H1 (cell line): Measurements from ENCODE around the gene TUBGCP6. TPM values are rescaled to one million over a fixed set of nuclear protein-coding genes. Genes with fewer than 3 reads are reported as not detected.

ENCODE experiments used
- CTCF ChIA-PET: fragments of 300-600 bp; sonication (Branson Sonifier 250); formaldehyde crosslinking; loops from one replicate; lab custom pipeline; 2021; ENCODE audit not compliant: partially characterized antibody; lab: Charles Lee
- POLR2A ChIA-PET: fragments of 300-600 bp; sonication (Branson Sonifier 250); formaldehyde crosslinking; loops from one replicate; lab custom pipeline; 2021; ENCODE audit warnings: inconsistent platforms; ENCODE audit not compliant: partially characterized antibody; lab: Charles Lee
- DNase-seq, 2 experiments: peaks; one replicate each; pipeline versions ENCODE4 v3.0.0 to v3.0.0-alpha.2; 2010 to 2022; ENCODE audit warnings: low spot score in 2 of 2, low read depth in 1 of 2, mixed read lengths in 1 of 2
- FAIRE-seq: peaks from 2 replicates; lab custom pipeline; 2011; peaks lifted over from hg19 to GRCh38; lab: Jason Lieb, UNC
- H2AFZ ChIP-seq: 2 replicates; pipeline ENCODE4 v1.8.1; 2012; ENCODE audit warnings: low read length, inconsistent platforms
- H2AK5ac ChIP-seq: 2 replicates; pipeline ENCODE4 v1.6.1; 2013; ENCODE audit warnings: low read depth, low read length
- H2BK120ac ChIP-seq: replicated peaks from 2 replicates; pipeline ENCODE3; 2013; ENCODE audit warnings: low read depth, low read length, inconsistent platforms
- H2BK12ac ChIP-seq: 2 replicates; pipeline ENCODE4 v1.6.1; 2013; ENCODE audit warnings: low read depth, low read length
- H2BK15ac ChIP-seq: 2 replicates; pipeline ENCODE4 v1.6.1; 2013; ENCODE audit warnings: low read length
- H2BK20ac ChIP-seq: 2 replicates; pipeline ENCODE4 v1.6.1; 2013; ENCODE audit warnings: low read length
- H2BK5ac ChIP-seq: 2 replicates; pipeline ENCODE4 v1.6.1; 2013; ENCODE audit warnings: low read depth, low read length
- H3K14ac ChIP-seq: 2 replicates; pipeline ENCODE4 v1.6.1; 2013; ENCODE audit warnings: inconsistent platforms; ENCODE audit not compliant: insufficient read length
- H3K18ac ChIP-seq: 2 replicates; pipeline ENCODE4 v1.6.1; 2013; ENCODE audit warnings: low read length; ENCODE audit errors: extremely low read depth
- H3K23ac ChIP-seq: 2 replicates; pipeline ENCODE4 v1.6.1; 2013; ENCODE audit warnings: inconsistent platforms; ENCODE audit not compliant: insufficient read length
- H3K23me2 ChIP-seq: 2 replicates; pipeline ENCODE4 v1.6.1; 2013; ENCODE audit warnings: low read depth, low read length
- H3K27ac ChIP-seq: 2 replicates; pipeline ENCODE4 v1.6.1; 2011; ENCODE audit warnings: low read depth, low read length, inconsistent platforms
- H3K27me3 ChIP-seq, 4 experiments: replicated peaks in 1 of 4; 1 replicate in 1 of 4; 2 replicates in 3 of 4; pipeline versions ENCODE4 v1.6.1 to v1.8.1; 2011 to 2013; ENCODE audit warnings: low read length in 3 of 4, mild to moderate bottlenecking in 3 of 4, inconsistent platforms in 2 of 4, mixed read lengths in 2 of 4, moderate library complexity in 1 of 4; ENCODE audit not compliant: control insufficient read depth in 3 of 4, insufficient read depth in 3 of 4; ENCODE audit errors: extremely low read depth in 1 of 4
- H3K36me3 ChIP-seq, 4 experiments: 2 replicates each; pipeline versions ENCODE4 v1.6.1 to v1.8.1; 2011 to 2013; ENCODE audit warnings: mild to moderate bottlenecking in 4 of 4, low read length in 3 of 4, moderate library complexity in 2 of 4, control low read depth in 1 of 4, inconsistent platforms in 1 of 4; ENCODE audit not compliant: insufficient read depth in 4 of 4, control insufficient read depth in 2 of 4
- H3K4ac ChIP-seq: replicated peaks from 2 replicates; pipeline ENCODE3; 2013; ENCODE audit warnings: low read length, low read depth, mixed read lengths, inconsistent platforms; ENCODE audit not compliant: insufficient read length
- H3K4me1 ChIP-seq, 4 experiments: replicated peaks in 1 of 4; 1 replicate in 1 of 4; 2 replicates in 3 of 4; pipeline versions ENCODE4 v1.6.1 to v1.8.1; 2011 to 2013; ENCODE audit warnings: low read length in 3 of 4, inconsistent platforms in 2 of 4, mixed read lengths in 1 of 4; ENCODE audit not compliant: insufficient read depth in 4 of 4, control insufficient read depth in 3 of 4
- H3K4me2 ChIP-seq, 2 experiments: 2 replicates each; pipeline versions ENCODE4 v1.6.1 to v1.8.1; 2011 to 2013; ENCODE audit warnings: low read depth in 2 of 2, low read length in 2 of 2, control low read depth in 1 of 2, inconsistent platforms in 1 of 2, mild to moderate bottlenecking in 1 of 2; ENCODE audit not compliant: insufficient read depth in 1 of 2
- H3K4me3 ChIP-seq, 4 experiments: fragments of 200-600, 300-600 bp in 1 of 4; sonication (generic), shearing (Covaris generic), sonication (Bioruptor Twin) in 1 of 4; 2 replicates each; pipeline versions ENCODE4 v1.5.1 to v1.8.1; 2011 to 2016; ENCODE audit warnings: low read length in 4 of 4, low read depth in 3 of 4, control low read depth in 2 of 4, inconsistent platforms in 2 of 4, mild to moderate bottlenecking in 2 of 4, mixed read lengths in 1 of 4, moderate library complexity in 1 of 4; ENCODE audit not compliant: insufficient read depth in 2 of 4; ENCODE audit errors: extremely low read depth in 1 of 4
- H3K56ac ChIP-seq: replicated peaks from 2 replicates; pipeline ENCODE3; 2013; ENCODE audit warnings: low read depth, mild to moderate bottlenecking, mixed read lengths, low read length, inconsistent platforms; ENCODE audit not compliant: insufficient read length
- H3K79me1 ChIP-seq: 2 replicates; pipeline ENCODE4 v1.6.1; 2013; ENCODE audit warnings: low read depth, low read length, control low read depth
- H3K79me2 ChIP-seq, 2 experiments: 2 replicates each; pipeline versions ENCODE4 v1.6.1 to v1.8.1; 2012 to 2013; ENCODE audit warnings: low read length in 2 of 2, mild to moderate bottlenecking in 2 of 2, inconsistent platforms in 1 of 2; ENCODE audit not compliant: insufficient read depth in 2 of 2, control insufficient read depth in 1 of 2
- H3K9ac ChIP-seq, 4 experiments: replicated peaks in 1 of 4; 1 replicate in 1 of 4; 2 replicates in 3 of 4; pipeline versions ENCODE4 v1.6.1 to v1.8.1; 2011 to 2013; ENCODE audit warnings: low read depth in 3 of 4, low read length in 3 of 4, control low read depth in 2 of 4, mild to moderate bottlenecking in 2 of 4, moderate library complexity in 2 of 4, inconsistent platforms in 1 of 4; ENCODE audit errors: extremely low read depth in 1 of 4
- H3K9me3 ChIP-seq, 2 experiments: 2 replicates each; pipeline versions ENCODE4 v1.6.1 to v1.8.1; 2012 to 2013; ENCODE audit warnings: mild to moderate bottlenecking in 2 of 2, moderate library complexity in 2 of 2, control low read depth in 1 of 2, inconsistent platforms in 1 of 2, low read depth in 1 of 2, low read length in 1 of 2, mixed read lengths in 1 of 2; ENCODE audit not compliant: insufficient read depth in 2 of 2
- H4K20me1 ChIP-seq, 2 experiments: replicated peaks in 1 of 2; 2 replicates each; pipeline versions ENCODE3 to v1.8.1; 2011 to 2013; ENCODE audit warnings: inconsistent platforms in 2 of 2, low read length in 2 of 2, mild to moderate bottlenecking in 1 of 2; ENCODE audit not compliant: insufficient read depth in 2 of 2, control insufficient read depth in 1 of 2
- H4K5ac ChIP-seq: 2 replicates; pipeline ENCODE4 v1.6.1; 2013; ENCODE audit warnings: low read length, low read depth, mixed read lengths, inconsistent platforms; ENCODE audit not compliant: insufficient read length
- H4K8ac ChIP-seq: 2 replicates; pipeline ENCODE4 v1.8.0; 2013; ENCODE audit warnings: mild to moderate bottlenecking, moderate library complexity, low read length, inconsistent platforms; ENCODE audit not compliant: insufficient read depth; ENCODE audit errors: extremely low read depth
- H4K91ac ChIP-seq: replicated peaks from 2 replicates; pipeline ENCODE3; 2013; ENCODE audit warnings: low read length, mixed read lengths, inconsistent platforms; ENCODE audit not compliant: insufficient read length
- EZH2 ChIP-seq: fragments of 200-600 bp; sonication (generic); IDR thresholded peaks from 2 replicates; pipeline ENCODE4 v1.7.1; 2012; ENCODE audit warnings: low read depth, mild to moderate bottlenecking, moderate library complexity, low read length, inconsistent platforms; ENCODE audit not compliant: severe bottlenecking
- NRF1 ChIP-seq: IDR thresholded peaks from 2 replicates; pipeline ENCODE4 v1.6.1; 2011; ENCODE audit warnings: mild to moderate bottlenecking, low read depth, low read length, improper control_type of control experiment
- PHF8 ChIP-seq: fragments of 200-600 bp; sonication (generic); conservative IDR thresholded peaks from 2 replicates; pipeline ENCODE4 v1.7.1; 2012; ENCODE audit warnings: low read depth, mild to moderate bottlenecking, inconsistent platforms, low read length, moderate library complexity
- POLR2AphosphoS5 ChIP-seq: IDR thresholded peaks from 2 replicates; pipeline ENCODE4 v1.6.1; 2011; ENCODE audit warnings: low read depth, low read length
- RXRA ChIP-seq: IDR thresholded peaks from 2 replicates; pipeline ENCODE4 v1.6.1; 2011; ENCODE audit warnings: low read depth, mild to moderate bottlenecking, low read length, moderate library complexity; ENCODE audit not compliant: insufficient read depth
- SIN3A ChIP-seq, 2 experiments: IDR thresholded peaks in 1 of 2; conservative IDR thresholded peaks in 1 of 2; 2 replicates each; pipeline ENCODE4 v1.6.1; 2011 to 2012; ENCODE audit warnings: low read length in 2 of 2, improper control_type of control experiment in 1 of 2, low read depth in 1 of 2, mild to moderate bottlenecking in 1 of 2
- TAF7 ChIP-seq: optimal IDR thresholded peaks from 2 replicates; pipeline ENCODE3; 2011; ENCODE audit warnings: low read depth, mild to moderate bottlenecking, inconsistent platforms, low read length, moderate library complexity, borderline replicate concordance
- TCF12 ChIP-seq: IDR thresholded peaks from 2 replicates; pipeline ENCODE4 v1.6.1; 2011; ENCODE audit warnings: low read depth, mild to moderate bottlenecking, low read length
- TEAD4 ChIP-seq: IDR thresholded peaks from 2 replicates; pipeline ENCODE4 v1.6.1; 2012; ENCODE audit warnings: low read depth, low read length, inconsistent platforms, mixed read lengths
- WGBS, 2 experiments: shearing (Covaris generic) in 1 of 2; methylation state at CpG; one replicate each; pipeline versions ENCODE4 v1.1.6 to v1.1.7; 2013 to 2015; ENCODE audit warnings: low lambda C conversion rate in 2 of 2, mixed read lengths in 2 of 2, inconsistent platforms in 1 of 2, low coverage in 1 of 2, missing lambda C conversion rate in 1 of 2; ENCODE audit not compliant: insufficient replicate concordance in 2 of 2, insufficient coverage in 1 of 2, insufficient read length in 1 of 2; ENCODE audit errors: extremely low coverage in 1 of 2, missing lambda C conversion rate in 1 of 2; 5-methylcytosine and 5-hydroxymethylcytosine counted together
- polyA plus RNA-seq, 7 experiments: library from polyadenylated mRNA; depleted of rRNA in 3 of 7; stranded (reverse) in 5 of 7; unstranded in 2 of 7; fragments of >200 nt in 5 of 7; fragments of 200-250 nt in 2 of 7; gene quantifications; 1 replicate in 5 of 7; 2 replicates in 1 of 7; 4 replicates in 1 of 7; pipeline versions ENCODE4 v1.2.1 to v1.2.3, GENCODE V29; 2011 to 2013; ENCODE audit warnings: missing spikeins in 2 of 7, mixed read lengths in 2 of 7
- total RNA-seq: library from RNA; stranded (reverse); fragmentation: NEBNext Ultra II Directional; extraction: Animal tissue kit (Norgen Biotek cat#: 25700); gene quantifications from 2 replicates; pipeline ENCODE4 v1.2.1, GENCODE V29; 2021

The TUBGCP6 gene
- total and polyA plus RNA-seq, 2 of the 8 experiments (the other 6 are each of a cell fraction or from before 2014, with no cell fraction given): 24.2 to 24.7 TPM

- Histone ChIP-seq H3K56ac (no peak overlapping the region), H3K4ac (no peak overlapping the region), H3K27me3 (no peaks in the 10 kb centered on the region), H3K23ac (no peak overlapping the region), H3K9ac (no peak overlapping the region), H3K79me2 (peaks cover 0 to 11% of the 10 kb centered on the region in 2 experiments; a peak in 1 of 4 replicates), H2BK15ac (no peak overlapping the region), H4K5ac (no peak overlapping the region), H3K23me2 (no peaks in the 10 kb centered on the region), H4K8ac (no peak overlapping the region), H3K4me2 (no peak overlapping the region), H3K14ac (no peak overlapping the region), H2BK120ac (no peak overlapping the region), H3K9me3 (no peaks in the 10 kb centered on the region), H3K27ac (no peak overlapping the region), H2BK5ac (no peak overlapping the region), H3K4me1 (peaks cover 0 to 3% (median 0%) of the 10 kb centered on the region in 4 experiments; a peak in 2 of 7 replicates), H3K18ac (no peak overlapping the region), H3K79me1 (peaks cover 3% of the 10 kb centered on the region; the same call in 1 of the 2 replicates), H2BK20ac (no peak overlapping the region), H4K91ac (no peak overlapping the region), H3K4me3 (no peak overlapping the region), H4K20me1 (peaks cover 6 to 24% of the 10 kb centered on the region in 2 experiments), H2AK5ac (no peak overlapping the region), H3K36me3 (peaks cover 8 to 45% (median 35%) of the 10 kb centered on the region in 4 experiments), H2BK12ac (no peak overlapping the region), H2AFZ (no peak overlapping the region)
- WGBS, 2 experiments: 95% methylated on average over 9 of the region's 9 CpGs; no CpG with 5 or more reads in 1 of the 2 experiments
- no peak for FAIRE-seq
- ChIA-PET POLR2A (no interaction called here), CTCF (interaction anchor here (3.4 kb wide), 1 partner anchor 64 kb away, joined by 20 read pairs; no protein-coding TSS in a partner anchor)
- no peak for DNase-seq
- TF ChIP-seq PHF8 (no peak), TCF12 (no peak), EZH2 (no peak), RXRA (no peak), SIN3A (conservative IDR thresholded peaks at IDR 0.05 in 1 of 2, IDR thresholded peaks at IDR 0.05 in 1 of 2; ENCODE audit: low read depth in 1 of 2, low read length in 2 of 2) (no peak), POLR2AphosphoS5 (no peak), NRF1 (no peak), TEAD4 (no peak), TAF7 (no peak)
Observed at GRCh38 chr22:50213263-50213662, 31.6 kb downstream of the TUBGCP6 start.
